ENCODE results near the gene DCAF5. TPM values are rescaled to one million over a fixed set of nuclear protein-coding genes. Genes with fewer than 3 reads are reported as not detected.

Gene DCAF5
- total RNA-seq, 4 donors from 2014 or later, result 31.8 to 60.0 (median 38.5) TPM

DNA sequence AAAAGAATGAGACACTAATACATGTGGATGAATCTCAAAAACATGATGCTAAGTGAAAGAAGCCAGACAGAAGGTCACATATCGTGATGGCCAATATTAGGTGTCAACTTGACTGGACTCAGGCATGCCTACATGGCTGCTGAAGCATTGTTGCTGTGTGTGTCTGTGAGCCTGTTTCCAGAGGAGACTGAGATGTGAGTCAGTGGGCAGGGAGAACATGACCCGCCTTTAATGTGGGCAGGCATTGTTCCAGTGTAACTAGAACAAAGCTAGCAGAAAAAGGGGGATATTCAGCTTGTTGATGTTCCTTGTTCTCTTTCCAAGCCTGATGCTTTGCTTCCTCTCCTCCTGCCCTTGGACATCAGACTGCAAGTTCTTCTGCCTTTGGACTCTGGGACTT lies 47.6 kb downstream of the DCAF5 start:
- no peak overlapping the region for H3K4me3 ChIP-seq (ENCODE audit: low read depth, poor library complexity, severe bottlenecking)
- 77 to 84% methylated on average over 2 of the region's 2 CpGs for WGBS, 2 donors
- TF ChIP-seq, protein P1, sequence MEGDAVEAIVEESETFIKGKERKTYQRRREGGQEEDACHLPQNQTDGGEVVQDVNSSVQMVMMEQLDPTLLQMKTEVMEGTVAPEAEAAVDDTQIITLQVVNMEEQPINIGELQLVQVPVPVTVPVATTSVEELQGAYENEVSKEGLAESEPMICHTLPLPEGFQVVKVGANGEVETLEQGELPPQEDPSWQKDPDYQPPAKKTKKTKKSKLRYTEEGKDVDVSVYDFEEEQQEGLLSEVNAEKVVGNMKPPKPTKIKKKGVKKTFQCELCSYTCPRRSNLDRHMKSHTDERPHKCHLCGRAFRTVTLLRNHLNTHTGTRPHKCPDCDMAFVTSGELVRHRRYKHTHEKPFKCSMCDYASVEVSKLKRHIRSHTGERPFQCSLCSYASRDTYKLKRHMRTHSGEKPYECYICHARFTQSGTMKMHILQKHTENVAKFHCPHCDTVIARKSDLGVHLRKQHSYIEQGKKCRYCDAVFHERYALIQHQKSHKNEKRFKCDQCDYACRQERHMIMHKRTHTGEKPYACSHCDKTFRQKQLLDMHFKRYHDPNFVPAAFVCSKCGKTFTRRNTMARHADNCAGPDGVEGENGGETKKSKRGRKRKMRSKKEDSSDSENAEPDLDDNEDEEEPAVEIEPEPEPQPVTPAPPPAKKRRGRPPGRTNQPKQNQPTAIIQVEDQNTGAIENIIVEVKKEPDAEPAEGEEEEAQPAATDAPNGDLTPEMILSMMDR (IDR thresholded peaks at IDR 0.05), result no peak
- TF ChIP-seq POLR2A (IDR thresholded peaks at IDR 0.05), result no peak
- intact Hi-C loops (cut with DNase I; ENCODE audit: low total_unique reads), result loop anchor here (5.0 kb wide), 1 partner anchor 243 kb away; no protein-coding TSS in a partner anchor
- no peak for DNase-seq (ENCODE audit: low spot score in 2 of 2)

DNA sequence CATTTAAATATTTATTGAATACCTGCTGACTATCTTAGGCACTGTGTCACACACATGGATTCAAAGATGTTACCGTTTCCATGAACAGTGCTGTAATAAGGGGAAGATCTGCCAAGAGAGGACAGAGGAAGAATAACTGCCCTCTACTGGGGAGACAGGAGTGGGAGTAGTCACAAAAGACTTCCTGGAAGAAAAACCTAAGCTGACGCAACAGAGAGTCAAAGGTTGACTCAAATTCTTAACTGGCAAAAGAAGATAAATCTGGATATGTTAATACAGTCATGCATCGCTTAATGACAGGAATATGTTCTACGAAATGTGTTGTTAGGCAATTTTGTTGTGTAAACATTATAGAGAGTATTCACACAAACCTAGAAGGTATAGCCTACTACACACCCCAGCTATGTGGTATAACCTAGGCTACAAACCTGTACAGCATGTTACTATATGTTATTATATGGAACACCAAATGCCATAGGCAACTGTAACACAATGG lies 51.5 kb downstream of the DCAF5 start:
- H3K4me3 ChIP-seq (ENCODE audit: low read depth, poor library complexity, severe bottlenecking), result no peak overlapping the region
- intact Hi-C loops (cut with DNase I; ENCODE audit: low total_unique reads), result no loop called here
- DNase-seq (ENCODE audit: low spot score in 2 of 2), result no peak
- TF ChIP-seq, protein P1 (IDR thresholded peaks at IDR 0.05), result no peak
- WGBS, 2 donors, result 21 to 22% methylated on average over 4 of the region's 4 CpGs

DNA sequence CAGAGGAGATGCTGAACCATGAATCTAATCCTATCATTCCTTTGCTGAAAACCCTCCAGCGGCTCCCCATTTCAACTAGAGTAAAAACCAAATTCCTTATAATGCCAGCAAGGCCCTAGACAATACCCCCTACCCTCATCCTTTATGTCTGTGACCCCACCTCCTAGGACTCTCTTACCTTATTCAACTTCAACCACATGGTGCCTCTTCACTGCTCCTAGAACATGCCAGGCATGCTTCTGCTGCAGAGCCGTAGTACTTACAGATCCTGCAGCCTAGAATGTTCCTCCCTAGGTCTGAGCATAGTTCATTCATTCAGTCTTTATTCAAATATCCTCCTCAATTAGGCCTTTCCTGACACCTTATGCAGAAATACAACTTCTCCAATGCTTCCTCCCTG lies 54.9 kb downstream of the DCAF5 start:
- no peak for TF ChIP-seq POLR2A (IDR thresholded peaks at IDR 0.05)
- TF ChIP-seq, protein P1 (IDR thresholded peaks at IDR 0.05), result no peak
- 99 to 100% methylated on average over 2 of the region's 2 CpGs for WGBS, 2 donors
- intact Hi-C loops (cut with DNase I; ENCODE audit: low total_unique reads), result no loop called here
- H3K4me3 ChIP-seq (ENCODE audit: low read depth, poor library complexity, severe bottlenecking), result no peak overlapping the region
- DNase-seq (ENCODE audit: low spot score in 2 of 2), result no peak

DNA sequence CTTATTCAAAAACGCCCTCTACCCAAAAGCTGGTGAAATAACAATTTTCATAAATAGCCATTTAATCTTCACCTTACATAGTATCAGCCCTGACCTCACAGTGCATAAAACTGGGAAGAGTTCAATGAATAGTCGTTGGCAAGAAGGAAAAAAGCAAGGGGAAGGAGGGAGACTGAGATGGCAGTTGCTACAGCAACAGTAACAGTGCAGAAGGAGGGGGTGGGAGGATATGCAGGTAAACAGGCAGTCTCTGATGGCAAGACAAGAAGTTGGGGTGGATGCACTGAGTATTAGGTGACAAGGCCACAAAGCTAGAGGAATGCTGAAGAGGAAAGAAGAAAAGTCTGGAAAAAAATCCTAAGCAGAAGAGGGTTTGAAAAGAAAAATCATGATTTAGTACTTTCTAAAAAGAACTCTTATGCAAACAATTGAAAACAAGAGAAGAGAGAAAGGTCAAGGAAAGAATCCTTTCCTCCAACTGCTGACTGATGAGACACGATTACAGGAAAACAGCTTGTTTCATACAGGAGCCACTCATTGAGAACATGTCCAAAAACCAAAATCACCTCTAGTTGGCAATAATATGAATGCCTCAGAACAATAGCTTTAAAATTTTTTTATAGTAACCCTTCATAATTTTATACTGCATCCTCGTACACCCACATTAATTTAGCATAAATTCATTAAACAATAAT lies 56.0 kb downstream of the DCAF5 start:
- TF ChIP-seq, protein P1 (IDR thresholded peaks at IDR 0.05), result no peak
- TF ChIP-seq POLR2A (IDR thresholded peaks at IDR 0.05), result no peak
- 68 to 73% methylated on average over 4 of the region's 4 CpGs for WGBS, 2 donors

DNA sequence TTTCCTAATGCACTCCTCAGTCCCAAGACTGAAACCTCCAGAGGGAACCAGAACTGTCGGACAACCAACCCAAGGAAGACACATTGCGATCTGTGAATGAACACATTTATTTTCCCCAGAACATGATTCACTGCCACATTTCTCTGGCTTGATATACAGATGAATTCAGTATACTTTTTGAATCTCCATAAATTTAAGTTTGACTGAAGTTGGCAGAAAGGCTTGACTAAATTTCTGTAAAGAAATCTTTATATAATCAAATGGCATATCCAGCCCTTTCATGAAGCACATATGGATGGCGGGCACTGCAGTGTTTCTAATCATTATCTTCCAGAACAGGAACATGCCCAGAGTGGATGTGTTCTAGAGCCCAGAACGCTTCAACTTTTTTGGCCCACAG lies 56.7 kb downstream of the DCAF5 start:
- DNase-seq (ENCODE audit: low spot score in 2 of 2), result no peak
- TF ChIP-seq POLR2A (IDR thresholded peaks at IDR 0.05), result no peak
- TF ChIP-seq, protein P1 (IDR thresholded peaks at IDR 0.05), result no peak
- intact Hi-C loops (cut with DNase I; ENCODE audit: low total_unique reads), result no loop called here
- no peak overlapping the region for H3K4me3 ChIP-seq (ENCODE audit: low read depth, poor library complexity, severe bottlenecking)
- WGBS, 2 donors, result 89 to 98% methylated on average over 4 of the region's 4 CpGs

More for the DNA sequence above, 56.0 kb downstream of the DCAF5 start:
- intact Hi-C loops (cut with DNase I; ENCODE audit: low total_unique reads), result no loop called here
- no peak overlapping the region for H3K4me3 ChIP-seq (ENCODE audit: low read depth, poor library complexity, severe bottlenecking)
- no peak for DNase-seq (ENCODE audit: low spot score in 2 of 2)
